ENCODE results near the gene TTC39C. TPM values are rescaled to one million over a fixed set of nuclear protein-coding genes. Genes with fewer than 3 reads are reported as not detected.
A peak's percentile ranks its signal among the peaks of the same experiment; 100 is the strongest.

Gene TTC39C
- total RNA-seq, 1 donor, result 54.4 TPM

GRCh38 chr18:24121625-24122024, 107.1 kb downstream of the TTC39C start:
- DNase-seq (ENCODE audit: low read depth), result no peak
- no peak overlapping the region for H3K4me3 ChIP-seq (ENCODE audit: low read depth, low read length)
- TF ChIP-seq CTCF (IDR thresholded peaks at IDR 0.05; ENCODE audit: insufficient read depth, low read depth, low read length), result no peak

- TF ChIP-seq CTCF (IDR thresholded peaks at IDR 0.05; ENCODE audit: insufficient read depth, low read depth, low read length), result no peak
- peak; percentile 9 for DNase-seq (ENCODE audit: low read depth)
- no peak overlapping the region for H3K4me3 ChIP-seq (ENCODE audit: low read depth, low read length)
Measured at GRCh38 chr18:24126155-24126961, 111.8 kb downstream of the TTC39C start.

- no peak overlapping the region for H3K4me3 ChIP-seq (ENCODE audit: low read depth, low read length)
- TF ChIP-seq CTCF (IDR thresholded peaks at IDR 0.05; ENCODE audit: insufficient read depth, low read depth, low read length), result no peak
- no peak for DNase-seq (ENCODE audit: low read depth)
Measured at GRCh38 chr18:24127735-24128134, 113.2 kb downstream of the TTC39C start.

GRCh38 chr18:24128700-24129099, 114.1 kb downstream of the TTC39C start:
- DNase-seq (ENCODE audit: low read depth), result peak; percentile 12
- no peak for TF ChIP-seq CTCF (IDR thresholded peaks at IDR 0.05; ENCODE audit: insufficient read depth, low read depth, low read length)
- no peak overlapping the region for H3K4me3 ChIP-seq (ENCODE audit: low read depth, low read length)

- H3K4me3 ChIP-seq (ENCODE audit: low read depth, low read length), result no peak overlapping the region
- DNase-seq (ENCODE audit: low read depth), result no peak
- no peak for TF ChIP-seq CTCF (IDR thresholded peaks at IDR 0.05; ENCODE audit: insufficient read depth, low read depth, low read length)
Measured at GRCh38 chr18:24130494-24130893, 115.9 kb downstream of the TTC39C start.

- no peak for TF ChIP-seq CTCF (IDR thresholded peaks at IDR 0.05; ENCODE audit: insufficient read depth, low read depth, low read length)
- peak; percentile 36 for DNase-seq (ENCODE audit: low read depth)
Measured at GRCh38 chr18:24136967-24137373, 122.4 kb downstream of the TTC39C start.

GRCh38 chr18:24138409-24138788, 123.8 kb downstream of the TTC39C start:
- peak overlapping the region; percentile 58 for H3K4me3 ChIP-seq (ENCODE audit: low read depth, low read length)
- TF ChIP-seq CTCF (IDR thresholded peaks at IDR 0.05; ENCODE audit: insufficient read depth, low read depth, low read length), result no peak
- DNase-seq (ENCODE audit: low read depth), result no peak

More at GRCh38 chr18:24136967-24137373, 122.4 kb downstream of the TTC39C start:
- no peak overlapping the region for H3K4me3 ChIP-seq (ENCODE audit: low read depth, low read length)
